Retinal pigment epithelial cell (primary cell): Measurements from ENCODE around the gene ST14.
"Not testable (repeated sequence)": the region's sequence is repeated elsewhere in the genome, so short reads cannot be mapped to it uniquely, and the experiment has no call there.

ENCODE experiments used
- DNase-seq: peaks from one replicate; pipeline ENCODE4 v3.0.0-alpha.2; 2010; ENCODE audit warnings: low read depth
- H3K4me3 ChIP-seq: 2 replicates; pipeline ENCODE4 v1.5.1; 2011; ENCODE audit warnings: mild to moderate bottlenecking, low read length, control low read depth, moderate library complexity
- TF ChIP-seq, protein P1 (sequence below): conservative IDR thresholded peaks from 2 replicates; pipeline ENCODE4 v1.5.1; 2011; ENCODE audit warnings: low read depth, low read length, control low read depth, inconsistent platforms

The ST14 gene

DNA sequence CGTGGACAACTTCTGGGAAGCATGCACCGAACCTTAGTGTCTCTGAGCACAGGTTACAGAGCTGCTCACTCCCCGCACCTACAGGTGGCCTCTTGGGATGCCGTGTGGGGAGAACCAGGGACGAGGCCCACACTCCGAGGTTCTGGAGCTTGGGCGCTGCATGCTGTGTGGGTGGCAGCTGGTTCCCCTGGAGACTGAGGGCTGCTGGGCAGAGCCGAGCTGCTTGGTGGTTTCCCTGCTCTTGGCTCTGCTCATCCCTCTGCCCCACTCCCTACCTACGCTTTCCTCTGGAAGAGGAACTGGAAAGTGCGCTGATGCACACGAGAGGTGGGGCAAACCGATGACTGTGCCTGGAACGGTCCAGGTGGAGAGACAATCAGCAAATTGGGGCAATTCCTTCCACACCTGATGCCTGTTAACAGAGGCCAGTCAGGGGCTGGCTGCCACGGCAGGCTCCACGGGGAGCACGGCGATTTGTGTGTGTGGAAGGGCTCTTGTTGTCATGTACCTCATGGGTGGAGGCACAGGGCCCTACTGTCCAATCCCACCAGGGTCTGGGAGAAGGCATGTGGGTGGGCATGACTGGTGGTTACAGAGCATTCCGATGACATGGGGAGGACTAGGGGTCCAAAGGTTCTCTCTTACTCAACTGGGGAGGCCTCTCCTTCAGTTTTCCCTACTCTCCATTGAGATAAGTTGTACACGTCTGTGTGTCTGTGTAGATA lies 60.9 kb downstream of the ST14 start:
- H3K4me3 ChIP-seq, result no peak overlapping the region
- TF ChIP-seq, protein P1, sequence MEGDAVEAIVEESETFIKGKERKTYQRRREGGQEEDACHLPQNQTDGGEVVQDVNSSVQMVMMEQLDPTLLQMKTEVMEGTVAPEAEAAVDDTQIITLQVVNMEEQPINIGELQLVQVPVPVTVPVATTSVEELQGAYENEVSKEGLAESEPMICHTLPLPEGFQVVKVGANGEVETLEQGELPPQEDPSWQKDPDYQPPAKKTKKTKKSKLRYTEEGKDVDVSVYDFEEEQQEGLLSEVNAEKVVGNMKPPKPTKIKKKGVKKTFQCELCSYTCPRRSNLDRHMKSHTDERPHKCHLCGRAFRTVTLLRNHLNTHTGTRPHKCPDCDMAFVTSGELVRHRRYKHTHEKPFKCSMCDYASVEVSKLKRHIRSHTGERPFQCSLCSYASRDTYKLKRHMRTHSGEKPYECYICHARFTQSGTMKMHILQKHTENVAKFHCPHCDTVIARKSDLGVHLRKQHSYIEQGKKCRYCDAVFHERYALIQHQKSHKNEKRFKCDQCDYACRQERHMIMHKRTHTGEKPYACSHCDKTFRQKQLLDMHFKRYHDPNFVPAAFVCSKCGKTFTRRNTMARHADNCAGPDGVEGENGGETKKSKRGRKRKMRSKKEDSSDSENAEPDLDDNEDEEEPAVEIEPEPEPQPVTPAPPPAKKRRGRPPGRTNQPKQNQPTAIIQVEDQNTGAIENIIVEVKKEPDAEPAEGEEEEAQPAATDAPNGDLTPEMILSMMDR, result no peak
- no peak for DNase-seq

DNA sequence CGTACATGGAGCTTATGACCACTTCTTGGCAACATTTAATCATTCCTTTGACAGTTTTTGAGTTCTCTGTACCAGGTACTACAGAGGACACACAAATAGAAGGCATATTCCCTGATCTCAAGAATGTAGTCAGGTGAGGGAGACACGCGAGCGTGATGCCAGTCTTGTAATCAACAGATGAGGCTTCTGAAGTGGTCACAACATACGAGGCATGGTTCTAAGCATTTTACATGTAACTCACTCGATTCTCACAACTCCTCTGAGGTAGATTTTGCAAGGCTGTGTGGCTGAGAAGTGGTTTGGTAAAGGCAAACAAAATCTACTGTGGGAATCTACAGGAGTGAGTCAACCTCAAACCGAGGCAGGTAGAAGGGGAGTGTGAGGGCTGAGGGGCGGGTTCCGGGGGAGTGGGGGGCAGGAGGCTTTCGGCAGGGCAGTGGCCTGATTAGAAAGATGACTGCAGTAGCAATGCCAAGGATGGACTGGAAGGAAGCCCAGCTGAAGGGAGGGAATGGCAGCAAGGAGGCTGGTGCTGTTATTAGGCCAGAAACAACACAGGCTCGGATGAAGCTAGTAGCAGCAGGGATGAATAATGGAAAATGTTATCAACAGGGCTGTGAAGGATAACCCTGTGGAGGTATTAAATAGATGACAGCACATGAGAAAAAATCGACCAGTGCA lies 63.8 kb downstream of the ST14 start:
- TF ChIP-seq, protein P1, result no peak
- H3K4me3 ChIP-seq, result no peak overlapping the region
- peak; percentile 40 for DNase-seq

DNA sequence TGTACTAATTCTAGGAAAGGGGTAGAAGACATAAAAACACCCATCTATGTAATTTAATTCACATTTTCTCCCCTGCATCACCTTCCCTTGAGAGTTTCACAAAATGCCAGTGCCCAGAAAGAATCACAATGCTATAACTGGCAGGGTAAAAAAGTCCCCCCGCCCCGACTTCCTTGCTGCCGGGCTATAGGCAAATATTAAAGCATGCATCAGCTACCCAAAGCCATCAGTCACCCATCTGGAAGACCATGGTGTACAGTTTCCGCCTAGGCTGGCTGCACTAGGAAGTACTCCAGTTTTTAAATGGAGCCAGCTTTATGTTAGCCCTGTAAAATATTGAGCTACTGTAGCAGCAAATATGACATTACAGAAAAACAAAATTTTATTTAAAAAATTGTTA lies 67.8 kb downstream of the ST14 start:
- no peak overlapping the region for H3K4me3 ChIP-seq
- TF ChIP-seq, protein P1, result no peak
- no peak for DNase-seq

DNA sequence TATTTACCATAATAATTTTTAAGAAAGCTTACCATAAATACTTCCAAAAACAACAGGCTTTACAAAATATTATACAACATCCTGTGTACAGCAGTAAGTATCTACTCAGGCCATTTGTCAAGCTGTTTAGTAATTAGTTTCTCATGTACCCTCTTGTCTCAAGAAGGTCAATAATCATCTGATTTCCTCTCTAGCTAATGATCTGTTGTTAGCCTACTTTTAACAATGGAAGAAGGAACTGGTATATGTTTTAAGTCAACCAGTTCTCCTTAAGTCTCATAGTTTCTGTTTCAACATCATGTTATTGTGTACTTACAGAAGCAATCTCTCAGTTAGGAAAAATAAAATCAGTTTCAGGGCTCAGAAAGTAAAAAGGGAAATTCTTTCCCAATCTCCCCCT lies 73.9 kb downstream of the ST14 start:
- not testable (repeated sequence) for H3K4me3 ChIP-seq, DNase-seq

DNA sequence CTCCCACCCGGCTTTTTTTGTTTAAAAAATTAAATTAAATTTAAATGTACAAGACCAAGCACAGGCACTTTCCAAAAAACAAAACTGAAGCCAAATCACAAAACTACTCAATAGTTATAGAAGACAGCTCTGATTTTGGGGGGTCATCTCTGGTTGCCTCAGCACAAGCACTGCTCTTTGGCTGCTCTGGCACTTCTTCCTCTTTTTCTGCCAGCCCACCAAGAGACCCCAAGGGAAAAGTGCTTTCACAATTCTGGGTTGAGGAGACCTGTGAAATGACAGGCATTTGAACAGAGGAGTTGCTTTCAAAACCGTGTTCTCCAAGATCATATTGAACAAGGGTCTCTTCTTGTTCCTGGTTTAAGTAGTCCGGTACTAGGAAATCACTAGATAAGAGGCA lies 74.3 kb downstream of the ST14 start:
- H3K4me3 ChIP-seq, DNase-seq: not testable (repeated sequence)

DNA sequence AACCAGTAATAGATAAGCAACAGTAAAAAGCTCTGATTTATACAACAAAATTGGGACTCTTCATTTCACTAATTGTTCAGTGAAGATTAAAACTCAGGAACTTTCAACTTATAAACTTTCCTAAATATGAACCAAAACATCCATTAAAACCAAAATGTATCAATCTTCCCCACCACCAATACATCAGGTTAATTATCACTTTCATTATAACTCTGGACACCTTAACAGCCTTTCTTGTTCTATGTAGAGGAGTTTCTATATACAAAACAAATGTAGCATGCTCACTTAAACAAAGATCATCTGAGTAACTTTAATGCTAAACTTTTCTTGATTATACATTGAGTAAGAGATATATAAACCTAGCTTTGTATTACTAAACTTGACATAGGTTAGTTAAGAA lies 74.7 kb downstream of the ST14 start:
- no peak for DNase-seq
- TF ChIP-seq, protein P1, result no peak
- no peak overlapping the region for H3K4me3 ChIP-seq

DNA sequence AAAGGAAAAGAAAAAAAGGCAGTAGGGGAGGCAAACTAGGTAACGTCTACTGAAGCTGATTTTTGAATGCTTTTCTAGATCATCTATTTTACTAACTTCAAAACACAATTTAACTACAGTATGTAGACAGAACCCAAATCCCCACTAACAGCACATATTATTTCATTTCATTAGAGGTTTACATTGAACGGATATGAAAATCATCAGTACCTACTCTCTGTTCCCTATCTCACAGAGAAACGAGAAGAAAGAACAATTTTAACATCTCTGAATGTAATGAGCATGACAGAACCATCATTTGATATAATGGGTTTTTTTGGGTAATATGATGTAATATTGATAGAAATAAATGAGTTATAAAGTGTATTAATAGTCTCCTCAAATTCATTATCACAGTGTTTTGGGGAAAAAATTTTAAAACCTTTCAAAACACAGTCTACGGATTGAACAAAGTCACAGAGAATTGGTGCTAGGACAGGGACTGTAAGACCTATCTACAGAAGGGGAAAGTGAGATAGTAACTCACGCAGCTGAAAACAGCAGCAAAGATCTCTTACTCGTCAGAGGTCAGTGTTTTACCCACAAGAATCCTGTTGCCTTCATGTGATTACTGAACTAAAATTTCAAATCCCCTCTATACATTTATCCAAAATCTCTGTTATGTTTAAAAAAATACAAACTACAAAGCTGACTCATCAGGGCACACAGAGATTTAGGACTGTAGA lies 77.9 kb downstream of the ST14 start:
- DNase-seq, result no peak
- H3K4me3 ChIP-seq, result no peak overlapping the region
- TF ChIP-seq, protein P1, result no peak

DNA sequence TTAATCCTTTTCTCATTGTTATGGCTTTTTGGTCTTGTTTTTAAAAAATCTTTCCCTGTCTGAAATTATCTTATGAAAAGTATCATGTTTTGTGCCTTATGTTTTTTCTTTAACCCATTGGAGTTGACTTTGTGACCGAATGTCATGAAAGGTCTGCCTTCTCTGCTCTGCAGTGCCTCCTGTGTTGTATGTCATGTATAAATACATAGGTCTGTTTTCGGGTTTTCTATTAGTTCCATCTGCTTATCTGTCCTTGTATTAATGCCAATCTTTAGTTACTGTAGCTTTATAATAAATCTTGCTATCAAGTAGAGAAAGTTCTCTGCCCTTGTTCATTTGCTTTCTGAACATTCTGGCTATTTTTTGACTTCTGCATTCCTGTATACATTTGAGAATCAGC lies 82.1 kb downstream of the ST14 start:
- DNase-seq, result no peak
- H3K4me3 ChIP-seq, result no peak overlapping the region
- TF ChIP-seq, protein P1, result no peak
